ENCODE results near the gene MLKL.

DNA sequence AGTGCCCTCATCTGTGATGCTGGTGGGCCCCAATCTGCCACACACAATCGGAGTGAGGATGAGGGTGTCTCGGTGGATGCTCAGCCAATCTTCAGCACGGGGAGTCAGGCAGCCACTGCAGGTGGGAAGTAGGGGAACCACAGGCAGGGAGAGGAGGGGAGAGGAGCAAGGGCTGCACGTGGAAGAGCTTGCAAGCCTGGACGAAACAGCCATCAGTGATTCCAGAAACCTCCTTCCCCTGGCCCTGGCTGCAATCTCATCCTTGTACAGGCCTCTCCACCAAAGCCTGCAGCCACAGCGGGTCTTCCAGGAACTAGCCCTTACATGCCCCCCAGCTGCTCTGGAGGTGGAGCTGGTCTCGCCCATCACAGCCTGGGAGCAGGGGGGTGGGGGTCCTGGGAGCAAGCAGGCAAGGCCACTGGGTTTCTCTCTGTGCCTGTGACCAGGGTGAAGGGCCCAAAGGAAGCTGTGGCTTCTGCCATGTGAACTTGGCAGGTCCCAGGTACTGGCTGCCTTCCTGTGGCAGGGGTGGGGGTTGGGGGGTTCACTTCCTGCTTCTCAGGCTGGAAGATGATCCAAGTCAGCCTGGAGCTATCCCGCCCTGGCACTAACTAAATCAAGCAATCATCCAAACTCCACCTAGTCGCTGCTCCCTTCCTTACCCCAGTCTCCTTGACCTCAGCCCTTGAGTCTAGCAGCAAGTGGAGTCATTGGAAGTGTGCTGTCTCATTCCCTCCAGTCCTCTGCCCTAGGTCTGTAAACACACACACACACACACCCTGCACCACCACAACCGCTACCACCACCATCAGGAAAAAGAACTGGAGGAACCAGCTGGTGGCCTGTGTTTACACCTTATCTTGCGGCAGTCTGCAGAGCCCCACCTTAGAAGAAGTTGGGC is 29.4 kb upstream of the MLKL start:
- TF ChIP-seq, protein P1, sequence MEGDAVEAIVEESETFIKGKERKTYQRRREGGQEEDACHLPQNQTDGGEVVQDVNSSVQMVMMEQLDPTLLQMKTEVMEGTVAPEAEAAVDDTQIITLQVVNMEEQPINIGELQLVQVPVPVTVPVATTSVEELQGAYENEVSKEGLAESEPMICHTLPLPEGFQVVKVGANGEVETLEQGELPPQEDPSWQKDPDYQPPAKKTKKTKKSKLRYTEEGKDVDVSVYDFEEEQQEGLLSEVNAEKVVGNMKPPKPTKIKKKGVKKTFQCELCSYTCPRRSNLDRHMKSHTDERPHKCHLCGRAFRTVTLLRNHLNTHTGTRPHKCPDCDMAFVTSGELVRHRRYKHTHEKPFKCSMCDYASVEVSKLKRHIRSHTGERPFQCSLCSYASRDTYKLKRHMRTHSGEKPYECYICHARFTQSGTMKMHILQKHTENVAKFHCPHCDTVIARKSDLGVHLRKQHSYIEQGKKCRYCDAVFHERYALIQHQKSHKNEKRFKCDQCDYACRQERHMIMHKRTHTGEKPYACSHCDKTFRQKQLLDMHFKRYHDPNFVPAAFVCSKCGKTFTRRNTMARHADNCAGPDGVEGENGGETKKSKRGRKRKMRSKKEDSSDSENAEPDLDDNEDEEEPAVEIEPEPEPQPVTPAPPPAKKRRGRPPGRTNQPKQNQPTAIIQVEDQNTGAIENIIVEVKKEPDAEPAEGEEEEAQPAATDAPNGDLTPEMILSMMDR (IDR thresholded peaks at IDR 0.05): no peak
- peak in 1 of 3 donors; percentile 13 for TF ChIP-seq POLR2AphosphoS5 (IDR thresholded peaks at IDR 0.05)

Measured in breast epithelium (tissue), 3 donors.